Raji (cell line): ENCODE data around the gene MCOLN1.

Experiments
- POLR2A ChIP-seq: IDR thresholded peaks from 2 replicates; pipeline ENCODE4 v1.6.1; 2011; ENCODE audit warnings: low read depth, low read length, control low read depth; ENCODE audit not compliant: insufficient read depth

MCOLN1 gene

DNA sequence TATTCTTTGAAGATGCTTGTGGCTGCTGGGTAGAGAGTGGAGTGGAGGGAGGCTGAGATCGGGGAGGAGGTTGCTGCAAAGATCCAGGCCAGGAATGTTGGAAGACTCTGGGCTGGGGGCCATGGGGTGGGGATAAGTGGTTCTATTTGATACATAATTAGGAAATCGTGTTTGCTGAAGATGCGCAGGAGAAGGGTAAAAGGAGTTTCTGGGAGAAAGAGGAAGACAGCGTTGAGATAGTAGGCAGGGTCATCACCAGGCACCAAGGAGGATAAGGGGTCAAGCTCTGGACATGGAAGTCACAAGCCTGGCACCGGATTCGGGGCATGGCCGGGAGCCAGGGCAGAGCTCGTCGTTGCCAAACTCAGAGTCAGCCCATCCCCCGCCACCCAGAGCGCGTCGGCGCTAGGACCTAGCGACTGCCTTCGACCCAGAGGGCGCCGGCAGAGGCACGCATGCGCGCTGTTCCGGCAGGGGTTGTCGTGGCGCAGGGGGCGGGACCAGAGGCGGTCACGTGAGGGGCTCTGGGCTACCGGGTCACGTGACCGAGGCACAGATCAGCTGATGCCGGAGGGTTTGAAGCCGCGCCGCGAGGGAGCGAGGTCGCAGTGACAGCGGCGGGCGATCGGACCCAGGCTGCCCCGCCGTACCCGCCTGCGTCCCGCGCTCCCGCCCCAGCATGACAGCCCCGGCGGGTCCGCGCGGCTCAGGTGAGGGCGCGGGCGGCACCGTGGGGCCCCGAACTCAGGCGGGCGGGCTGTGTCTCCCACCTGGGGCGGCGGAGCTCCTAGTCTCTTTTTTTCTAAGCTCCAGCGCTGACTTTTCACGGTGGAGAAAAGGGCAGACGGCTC lies at the start of gene MCOLN1:
MCOLN1 (plus strand) TSS at position 553 of the 851 bp plus-strand sequence; CDS start at position 680, 127 bp downstream.
- peak; percentile 79 for TF ChIP-seq POLR2A

DNA sequence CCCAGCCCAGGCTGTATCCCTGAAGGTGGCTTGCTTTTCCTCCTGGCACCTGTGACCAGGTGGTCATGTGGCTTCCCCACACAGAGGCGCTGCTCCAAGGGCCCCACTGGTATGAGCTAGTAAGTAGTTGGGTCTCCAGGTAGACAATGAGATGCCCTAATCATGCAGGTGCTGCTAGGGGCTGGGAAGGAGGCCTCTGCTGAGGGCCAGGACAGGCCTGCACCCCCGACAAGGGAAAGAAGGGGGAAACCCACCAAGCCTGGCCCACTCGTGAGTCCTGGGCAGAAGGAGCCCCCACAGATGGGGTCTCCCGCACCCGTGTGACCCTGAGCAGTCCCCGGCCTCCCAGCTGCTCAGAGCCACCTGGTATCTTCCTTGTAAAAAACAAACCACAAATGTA lies 46.8 kb upstream of the MCOLN1 start:
- TF ChIP-seq POLR2A: no peak

GRCh38 chr19:7476241-7476640 lies 46.2 kb upstream of the MCOLN1 start:
- TF ChIP-seq POLR2A: no peak

GRCh38 chr19:7476777-7477494 lies 45.5 kb upstream of the MCOLN1 start:
- TF ChIP-seq POLR2A: no peak

DNA sequence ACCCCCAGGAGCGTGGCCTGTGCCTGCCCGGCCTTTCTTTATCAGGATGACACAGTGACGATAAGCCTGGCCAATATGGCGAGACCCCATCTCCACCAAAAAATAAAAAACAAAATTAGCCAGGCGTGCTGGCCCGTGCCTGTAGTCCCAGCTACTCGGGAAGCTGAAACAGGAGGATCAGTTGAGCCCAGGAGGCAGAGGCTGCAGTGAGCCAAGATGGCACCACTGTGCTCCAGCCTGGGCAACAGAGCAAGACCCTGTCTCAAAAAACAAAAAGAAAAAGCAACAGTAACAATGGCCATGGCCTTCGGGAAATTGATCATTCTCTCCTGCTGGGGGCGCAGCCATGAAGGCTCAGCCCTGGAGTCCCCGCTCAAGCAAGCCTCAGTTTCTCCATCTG lies 44.7 kb upstream of the MCOLN1 start:
- no peak for TF ChIP-seq POLR2A

DNA sequence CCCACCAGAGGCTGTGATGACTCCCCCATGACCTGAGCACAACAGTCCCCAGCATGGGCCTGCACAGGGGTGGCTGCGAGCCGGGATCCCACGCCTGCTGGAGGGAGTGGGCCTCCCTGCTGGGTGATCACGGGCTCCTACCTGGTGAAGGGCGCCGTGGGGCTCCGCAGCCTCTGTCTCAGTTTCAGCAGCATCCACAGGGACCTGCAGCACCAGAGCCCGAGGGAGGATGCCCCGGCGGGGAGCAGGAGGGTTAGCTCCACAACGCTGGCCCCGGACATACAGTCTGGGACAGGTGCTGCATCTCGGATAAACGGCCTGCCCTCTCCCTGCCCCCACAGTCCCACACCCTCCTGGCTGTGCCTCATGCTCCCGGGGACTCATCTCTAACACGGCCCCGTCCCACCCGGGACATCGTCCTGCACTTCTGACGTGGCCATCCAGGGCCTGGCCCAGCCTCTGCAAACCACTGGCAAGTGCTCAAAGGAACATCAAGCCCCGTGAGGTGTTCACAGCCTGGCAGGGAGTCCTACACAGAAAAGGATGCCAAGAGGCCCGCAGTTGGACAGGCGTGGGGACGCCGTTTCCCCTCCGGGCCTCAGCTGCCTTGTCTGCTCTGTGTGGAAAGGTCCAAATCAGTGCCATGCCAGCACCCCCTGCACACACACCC lies 44.1 kb upstream of the MCOLN1 start:
- TF ChIP-seq POLR2A: no peak

- no peak for TF ChIP-seq POLR2A
Observed at GRCh38 chr19:7478843-7479227, 43.6 kb upstream of the MCOLN1 start.

GRCh38 chr19:7480222-7480969 lies 42.0 kb upstream of the MCOLN1 start:
- TF ChIP-seq POLR2A: no peak

GRCh38 chr19:7480970-7481255 lies 41.5 kb upstream of the MCOLN1 start:
- no peak for TF ChIP-seq POLR2A

DNA sequence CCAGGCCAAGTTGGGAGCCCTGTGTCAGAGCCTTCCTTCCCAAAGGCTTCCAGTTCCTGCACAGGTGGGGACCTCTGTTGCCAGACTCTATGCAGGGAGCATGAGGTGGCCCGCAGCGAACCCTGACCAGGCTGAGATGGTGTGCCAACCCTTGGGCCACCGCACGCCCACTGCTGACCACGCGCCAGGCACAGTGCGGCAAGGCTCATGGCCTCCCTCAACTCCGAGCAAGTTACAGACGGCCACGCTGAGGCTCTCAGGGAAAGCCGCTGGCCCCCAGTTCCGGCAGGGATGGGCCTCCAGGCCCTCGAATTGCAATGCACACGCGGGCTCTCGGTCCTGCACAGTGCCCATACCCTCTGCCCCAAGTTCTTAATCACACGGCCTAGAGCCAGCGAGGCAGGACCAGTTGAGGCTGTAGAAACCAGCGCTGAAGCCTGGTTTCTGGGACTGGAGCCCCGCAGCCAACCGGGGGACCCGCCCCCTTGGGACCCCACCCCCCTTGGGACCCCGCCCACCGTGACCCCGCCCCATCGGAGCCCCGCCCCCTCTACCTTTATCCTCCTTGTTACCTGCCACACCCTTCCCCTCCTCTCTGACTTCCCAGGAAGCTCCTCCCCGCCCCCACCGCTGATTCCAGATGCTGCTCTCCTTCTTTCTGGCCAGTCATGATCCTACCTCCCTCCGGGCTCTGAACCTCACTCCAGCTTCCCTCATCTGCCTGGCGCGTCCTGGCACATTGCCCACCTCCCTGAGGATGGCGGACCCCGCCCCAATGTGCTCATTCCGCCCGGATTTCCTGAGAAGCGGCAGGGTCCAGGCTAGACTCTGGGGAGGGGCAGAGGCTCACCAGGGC lies 39.6 kb upstream of the MCOLN1 start:
- TF ChIP-seq POLR2A: no peak

DNA sequence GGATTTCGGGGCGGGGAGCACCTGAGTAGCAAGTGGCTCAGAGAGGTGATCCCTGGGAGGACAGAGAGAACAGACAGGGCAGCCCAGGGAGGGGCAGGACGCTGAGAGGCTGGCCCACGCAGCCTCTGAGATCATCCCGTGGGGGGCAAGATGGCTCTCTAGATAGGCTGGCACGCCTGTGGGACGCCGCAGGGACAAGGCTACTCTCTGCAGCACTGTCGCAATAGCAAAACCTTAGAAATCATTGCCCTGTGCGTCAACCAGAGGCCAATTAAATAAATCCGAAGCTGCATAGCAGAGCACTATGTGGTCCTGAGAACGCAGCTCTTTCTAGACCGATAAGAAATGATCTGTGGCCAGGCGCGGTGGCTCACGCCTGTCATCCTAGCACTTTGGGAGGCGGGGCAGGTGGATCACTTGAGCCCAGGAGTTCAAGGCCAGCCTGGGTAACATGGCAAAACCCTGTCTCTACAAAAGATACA lies 38.7 kb upstream of the MCOLN1 start:
- TF ChIP-seq POLR2A: no peak

GRCh38 chr19:7486923-7487322 lies 35.5 kb upstream of the MCOLN1 start:
- no peak for TF ChIP-seq POLR2A

DNA sequence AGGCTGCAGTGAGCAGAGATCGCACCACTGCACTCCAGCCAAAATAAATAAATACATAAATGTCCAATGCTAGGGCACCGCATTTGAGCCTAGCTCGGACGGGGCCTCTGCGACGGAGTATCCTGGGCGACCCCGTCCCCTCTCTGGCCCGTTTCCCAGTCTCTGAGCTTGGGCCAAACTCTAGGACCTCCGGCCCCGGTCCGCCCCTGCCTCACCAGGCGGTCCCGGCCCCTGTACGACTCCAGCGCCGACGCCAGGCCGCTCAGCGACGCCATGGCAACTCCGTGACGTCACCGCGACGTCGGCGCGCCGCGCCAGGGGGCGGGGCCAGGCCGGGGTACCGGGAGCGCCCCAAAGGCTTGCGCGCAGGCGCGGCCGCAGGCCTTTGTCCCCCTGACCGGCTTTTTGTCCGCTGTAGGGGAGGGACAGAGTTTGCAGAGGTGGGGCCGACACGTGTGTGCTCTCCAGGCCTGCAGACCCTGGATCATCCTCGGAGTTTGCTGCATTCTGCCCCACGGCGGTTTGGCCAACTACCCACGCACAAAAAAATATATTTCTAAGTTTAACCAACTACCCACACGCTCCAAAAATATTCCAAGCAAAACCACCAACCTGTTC lies 33.6 kb upstream of the MCOLN1 start, which contains the start of gene PEX11G:
PEX11G (minus strand) TSS at position 300 of the 618 bp plus-strand sequence; CDS start at position 275, 25 bp downstream.
- no peak for TF ChIP-seq POLR2A
